ENCODE results near the gene SIK3. TPM values are rescaled to one million over a fixed set of nuclear protein-coding genes. Genes with fewer than 3 reads are reported as not detected.

Gene SIK3
- polyA plus RNA-seq, 1 of the 3 experiments (the other 2 are of a cell fraction), result 5.1 TPM

DNA sequence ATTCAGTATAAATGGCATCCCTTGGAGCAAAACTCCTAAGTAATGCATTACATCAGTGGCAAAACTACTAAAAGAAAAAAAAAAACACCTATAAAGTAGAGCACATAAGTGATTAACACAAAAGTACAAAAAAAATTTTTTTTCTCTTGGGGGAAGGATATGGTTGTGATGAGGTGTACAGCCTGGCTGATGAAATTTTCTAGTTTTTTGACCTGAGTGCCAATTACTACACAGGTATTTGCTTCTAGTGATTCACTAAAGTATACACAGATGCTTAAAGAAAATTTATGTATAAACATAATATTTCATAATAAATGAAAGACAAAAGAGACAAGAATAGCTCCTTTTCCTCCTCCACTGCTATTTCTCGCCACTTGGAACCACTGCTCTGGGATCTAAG lies 189.0 kb downstream of the SIK3 start:
- CTCF ChIA-PET, result no interaction called here
- peaks cover 2 to 14% of the 10 kb centered on the region in 2 experiments; a peak in 3 of 4 replicates for H3K4me1 ChIP-seq (ENCODE audit: control insufficient read depth in 1 of 2, insufficient read depth in 2 of 2, low read depth in 1 of 2, low read length in 1 of 2)

DNA sequence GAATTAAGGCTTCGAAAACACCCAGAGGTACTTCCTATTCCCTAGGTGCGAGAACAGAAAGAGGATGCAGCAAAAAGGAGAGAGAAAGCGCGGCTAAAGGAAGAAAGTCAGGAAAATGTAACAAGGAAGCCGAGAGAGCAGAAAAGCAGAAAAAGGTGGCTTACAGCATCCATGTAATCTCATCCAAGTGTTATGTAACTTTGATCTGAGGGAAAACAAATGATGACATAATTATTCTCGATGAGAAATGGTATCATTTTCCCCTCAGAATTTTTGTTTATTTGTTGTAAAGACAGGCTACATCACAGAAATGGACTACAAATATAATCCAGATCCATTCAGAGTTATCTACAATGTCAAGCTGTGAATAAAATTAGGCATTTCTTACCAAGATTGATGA lies 191.7 kb downstream of the SIK3 start:
- H3K4me2 ChIP-seq, result no peak overlapping the region
- ChIA-PET CTCF (no interaction called here), POLR2A (no interaction called here)
- H3K4me1 ChIP-seq (ENCODE audit: control insufficient read depth in 1 of 2, insufficient read depth in 2 of 2, low read depth in 1 of 2, low read length in 1 of 2), result no peaks in the 10 kb centered on the region
- TF ChIP-seq GATA2 (CRISPR knock-in tag; IDR thresholded peaks at IDR 0.05), result no peak
- TF ChIP-seq POLR2AphosphoS5 (IDR thresholded peaks at IDR 0.05; ENCODE audit: low read depth, low read length), result no peak
- TF ChIP-seq TCF12 (IDR thresholded peaks at IDR 0.05), result no peak
- no peak overlapping the region for H3K9ac ChIP-seq
- no peaks in the 10 kb centered on the region for H3F3A ChIP-seq (replicated peaks; ENCODE audit: insufficient read depth)
- no peaks in the 10 kb centered on the region for H4K20me1 ChIP-seq (ENCODE audit: insufficient read depth)
- 88% methylated on average over 6 of the region's 6 CpGs for WGBS (ENCODE audit: low lambda C conversion rate)
- no peak overlapping the region for H3K27ac ChIP-seq (ENCODE audit: low read depth in 2 of 2, low read length in 1 of 2)
- H3K9me3 ChIP-seq, result no peaks in the 10 kb centered on the region
- no peak for DNase-seq
- no peaks in the 10 kb centered on the region for H3K27me3 ChIP-seq (ENCODE audit: insufficient read depth)
- H3K9me2 ChIP-seq, result no peaks in the 10 kb centered on the region
- 0 out of 2 replicates have a peak, but pooled peaks cover 4% of the 10 kb centered on the region for H3K79me2 ChIP-seq (ENCODE audit: insufficient read depth)
- H2AFZ ChIP-seq (ENCODE audit: low read depth), result no peak overlapping the region
- peaks cover 0 to 8% of the 10 kb centered on the region in 2 experiments for H3K36me3 ChIP-seq (replicated peaks in 1 of 2; ENCODE audit: control insufficient read depth in 1 of 2, insufficient read depth in 2 of 2, low read length in 1 of 2)
- no peak overlapping the region for H3K4me3 ChIP-seq (ENCODE audit: low read depth in 2 of 2, low read length in 1 of 2)

More for the DNA sequence above, 189.0 kb downstream of the SIK3 start:
- H3K4me2 ChIP-seq, result no peak overlapping the region
- no peak overlapping the region for H3K9ac ChIP-seq
- H3K36me3 ChIP-seq (replicated peaks in 1 of 2; ENCODE audit: control insufficient read depth in 1 of 2, insufficient read depth in 2 of 2, low read length in 1 of 2), result peaks cover 0 to 4% of the 10 kb centered on the region in 2 experiments
- WGBS (ENCODE audit: low lambda C conversion rate), result 100% methylated on average over 1 of the region's 1 CpG
- no peaks in the 10 kb centered on the region for H3K9me2 ChIP-seq
- H3K79me2 ChIP-seq (ENCODE audit: insufficient read depth), result 0 out of 2 replicates have a peak, but pooled peaks cover 4% of the 10 kb centered on the region
- H3K9me3 ChIP-seq, result no peaks in the 10 kb centered on the region
- no peaks in the 10 kb centered on the region for H3F3A ChIP-seq (replicated peaks; ENCODE audit: insufficient read depth)
- DNase-seq, result no peak
- H4K20me1 ChIP-seq (ENCODE audit: insufficient read depth), result peaks cover 6% of the 10 kb centered on the region; the same call in 1 of the 2 replicates
- TF ChIP-seq MEF2A (IDR thresholded peaks at IDR 0.05; ENCODE audit: borderline replicate concordance, low read depth) (no peak), CHD2 (IDR thresholded peaks at IDR 0.05; ENCODE audit: low read length, partially characterized antibody) (no peak), RXRA (IDR thresholded peaks at IDR 0.05; ENCODE audit: borderline replicate concordance, low read depth) (no peak), FOXM1 (IDR thresholded peaks at IDR 0.05; ENCODE audit: low read depth) (no peak), RCOR1 (IDR thresholded peaks at IDR 0.05; ENCODE audit: low read length) (no peak), TAF1 (IDR thresholded peaks at IDR 0.05; ENCODE audit: borderline replicate concordance, low read depth, low read length) (no peak), TCF12 (IDR thresholded peaks at IDR 0.05) (no peak), ELF1 (IDR thresholded peaks at IDR 0.05) (no peak), MXI1 (IDR thresholded peaks at IDR 0.05; ENCODE audit: low read depth, low read length) (no peak), RAD21 (IDR thresholded peaks at IDR 0.05; ENCODE audit: low read length) (no peak), FOXJ3 (CRISPR knock-in tag; IDR thresholded peaks at IDR 0.05) (no peak), GATA2 (CRISPR knock-in tag; IDR thresholded peaks at IDR 0.05) (no peak), POLR2AphosphoS5 (IDR thresholded peaks at IDR 0.05; ENCODE audit: low read depth, low read length) (no peak), EZH2phosphoT487 (IDR thresholded peaks at IDR 0.05; ENCODE audit: borderline replicate concordance, low read depth) (no peak), NRF1 (IDR thresholded peaks at IDR 0.05; ENCODE audit: low read depth, low read length) (no peak)
- TF ChIP-seq, protein P1, sequence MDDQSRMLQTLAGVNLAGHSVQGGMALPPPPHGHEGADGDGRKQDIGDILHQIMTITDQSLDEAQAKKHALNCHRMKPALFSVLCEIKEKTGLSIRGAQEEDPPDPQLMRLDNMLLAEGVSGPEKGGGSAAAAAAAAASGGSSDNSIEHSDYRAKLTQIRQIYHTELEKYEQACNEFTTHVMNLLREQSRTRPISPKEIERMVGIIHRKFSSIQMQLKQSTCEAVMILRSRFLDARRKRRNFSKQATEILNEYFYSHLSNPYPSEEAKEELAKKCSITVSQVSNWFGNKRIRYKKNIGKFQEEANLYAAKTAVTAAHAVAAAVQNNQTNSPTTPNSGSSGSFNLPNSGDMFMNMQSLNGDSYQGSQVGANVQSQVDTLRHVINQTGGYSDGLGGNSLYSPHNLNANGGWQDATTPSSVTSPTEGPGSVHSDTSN (IDR thresholded peaks at IDR 0.05), result no peak
- TF ChIP-seq, protein P2, sequence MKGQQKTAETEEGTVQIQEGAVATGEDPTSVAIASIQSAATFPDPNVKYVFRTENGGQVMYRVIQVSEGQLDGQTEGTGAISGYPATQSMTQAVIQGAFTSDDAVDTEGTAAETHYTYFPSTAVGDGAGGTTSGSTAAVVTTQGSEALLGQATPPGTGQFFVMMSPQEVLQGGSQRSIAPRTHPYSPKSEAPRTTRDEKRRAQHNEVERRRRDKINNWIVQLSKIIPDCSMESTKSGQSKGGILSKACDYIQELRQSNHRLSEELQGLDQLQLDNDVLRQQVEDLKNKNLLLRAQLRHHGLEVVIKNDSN (IDR thresholded peaks at IDR 0.05; ENCODE audit: borderline replicate concordance, low read depth), result no peak
- TF ChIP-seq, protein P3, sequence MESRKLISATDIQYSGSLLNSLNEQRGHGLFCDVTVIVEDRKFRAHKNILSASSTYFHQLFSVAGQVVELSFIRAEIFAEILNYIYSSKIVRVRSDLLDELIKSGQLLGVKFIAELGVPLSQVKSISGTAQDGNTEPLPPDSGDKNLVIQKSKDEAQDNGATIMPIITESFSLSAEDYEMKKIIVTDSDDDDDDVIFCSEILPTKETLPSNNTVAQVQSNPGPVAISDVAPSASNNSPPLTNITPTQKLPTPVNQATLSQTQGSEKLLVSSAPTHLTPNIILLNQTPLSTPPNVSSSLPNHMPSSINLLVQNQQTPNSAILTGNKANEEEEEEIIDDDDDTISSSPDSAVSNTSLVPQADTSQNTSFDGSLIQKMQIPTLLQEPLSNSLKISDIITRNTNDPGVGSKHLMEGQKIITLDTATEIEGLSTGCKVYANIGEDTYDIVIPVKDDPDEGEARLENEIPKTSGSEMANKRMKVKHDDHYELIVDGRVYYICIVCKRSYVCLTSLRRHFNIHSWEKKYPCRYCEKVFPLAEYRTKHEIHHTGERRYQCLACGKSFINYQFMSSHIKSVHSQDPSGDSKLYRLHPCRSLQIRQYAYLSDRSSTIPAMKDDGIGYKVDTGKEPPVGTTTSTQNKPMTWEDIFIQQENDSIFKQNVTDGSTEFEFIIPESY (IDR thresholded peaks at IDR 0.05; ENCODE audit: borderline replicate concordance, low read depth), result no peak
- TF ChIP-seq, protein P4, sequence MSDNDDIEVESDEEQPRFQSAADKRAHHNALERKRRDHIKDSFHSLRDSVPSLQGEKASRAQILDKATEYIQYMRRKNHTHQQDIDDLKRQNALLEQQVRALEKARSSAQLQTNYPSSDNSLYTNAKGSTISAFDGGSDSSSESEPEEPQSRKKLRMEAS (IDR thresholded peaks at IDR 0.05; ENCODE audit: low read depth), result no peak
- H3K27me3 ChIP-seq (ENCODE audit: insufficient read depth), result no peaks in the 10 kb centered on the region
- POLR2A ChIA-PET, result no interaction called here
- H3K27ac ChIP-seq (ENCODE audit: low read depth in 2 of 2, low read length in 1 of 2), result no peak overlapping the region
- H3K4me3 ChIP-seq (ENCODE audit: low read depth in 2 of 2, low read length in 1 of 2), result no peak overlapping the region
- no peak overlapping the region for H2AFZ ChIP-seq (ENCODE audit: low read depth)
